Fibroblast of the aortic adventitia (primary cell): ENCODE results near the gene BEGAIN. TPM values are rescaled to one million over a fixed set of nuclear protein-coding genes. Genes with fewer than 3 reads are reported as not detected.

Source experiments
- DNase-seq: peaks from one replicate; pipeline ENCODE4 v3.0.0-alpha.2; 2010; ENCODE audit warnings: low read depth
- H3K4me3 ChIP-seq: 2 replicates; pipeline ENCODE4 v1.5.1; 2011; ENCODE audit warnings: low read depth, mild to moderate bottlenecking, control low read depth, low read length, moderate library complexity
- total RNA-seq: library from RNA; depleted of rRNA; stranded (reverse); fragments of >200 nt; gene quantifications from 2 replicates; pipeline ENCODE4 v1.2.3, GENCODE V29; 2012; ENCODE audit warnings: low replicate concordance
- TF ChIP-seq, protein P1 (sequence below): IDR thresholded peaks from 2 replicates; pipeline ENCODE4 v1.5.1; 2011; ENCODE audit warnings: mild to moderate bottlenecking, low read length, control low read depth, inconsistent platforms; ENCODE audit not compliant: insufficient read depth

Gene BEGAIN
- total RNA-seq, 1 donor = 0.18 TPM

DNA sequence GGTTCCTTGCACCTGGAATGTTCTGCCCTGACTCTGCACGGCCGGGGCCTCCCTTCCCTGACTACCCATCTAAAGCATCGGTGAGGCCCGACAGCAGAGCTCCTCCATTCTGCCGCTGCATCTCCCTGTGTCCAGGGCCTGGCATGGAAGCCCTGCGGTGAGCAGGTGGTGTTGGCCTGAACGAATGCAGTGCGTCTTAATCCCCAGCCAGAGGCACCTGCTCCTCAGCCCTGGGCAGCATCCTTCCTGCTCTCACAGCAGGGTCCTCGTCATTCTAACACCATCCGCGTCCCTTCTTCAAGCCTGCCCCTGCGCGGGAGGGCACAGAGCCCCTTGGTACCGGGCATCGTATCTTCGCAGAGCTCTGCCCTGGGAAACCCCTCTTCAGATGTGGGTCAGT is 15.4 kb downstream of the BEGAIN start:
- TF ChIP-seq, protein P1, sequence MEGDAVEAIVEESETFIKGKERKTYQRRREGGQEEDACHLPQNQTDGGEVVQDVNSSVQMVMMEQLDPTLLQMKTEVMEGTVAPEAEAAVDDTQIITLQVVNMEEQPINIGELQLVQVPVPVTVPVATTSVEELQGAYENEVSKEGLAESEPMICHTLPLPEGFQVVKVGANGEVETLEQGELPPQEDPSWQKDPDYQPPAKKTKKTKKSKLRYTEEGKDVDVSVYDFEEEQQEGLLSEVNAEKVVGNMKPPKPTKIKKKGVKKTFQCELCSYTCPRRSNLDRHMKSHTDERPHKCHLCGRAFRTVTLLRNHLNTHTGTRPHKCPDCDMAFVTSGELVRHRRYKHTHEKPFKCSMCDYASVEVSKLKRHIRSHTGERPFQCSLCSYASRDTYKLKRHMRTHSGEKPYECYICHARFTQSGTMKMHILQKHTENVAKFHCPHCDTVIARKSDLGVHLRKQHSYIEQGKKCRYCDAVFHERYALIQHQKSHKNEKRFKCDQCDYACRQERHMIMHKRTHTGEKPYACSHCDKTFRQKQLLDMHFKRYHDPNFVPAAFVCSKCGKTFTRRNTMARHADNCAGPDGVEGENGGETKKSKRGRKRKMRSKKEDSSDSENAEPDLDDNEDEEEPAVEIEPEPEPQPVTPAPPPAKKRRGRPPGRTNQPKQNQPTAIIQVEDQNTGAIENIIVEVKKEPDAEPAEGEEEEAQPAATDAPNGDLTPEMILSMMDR = no peak
- H3K4me3 ChIP-seq = no peak overlapping the region
- no peak for DNase-seq

DNA sequence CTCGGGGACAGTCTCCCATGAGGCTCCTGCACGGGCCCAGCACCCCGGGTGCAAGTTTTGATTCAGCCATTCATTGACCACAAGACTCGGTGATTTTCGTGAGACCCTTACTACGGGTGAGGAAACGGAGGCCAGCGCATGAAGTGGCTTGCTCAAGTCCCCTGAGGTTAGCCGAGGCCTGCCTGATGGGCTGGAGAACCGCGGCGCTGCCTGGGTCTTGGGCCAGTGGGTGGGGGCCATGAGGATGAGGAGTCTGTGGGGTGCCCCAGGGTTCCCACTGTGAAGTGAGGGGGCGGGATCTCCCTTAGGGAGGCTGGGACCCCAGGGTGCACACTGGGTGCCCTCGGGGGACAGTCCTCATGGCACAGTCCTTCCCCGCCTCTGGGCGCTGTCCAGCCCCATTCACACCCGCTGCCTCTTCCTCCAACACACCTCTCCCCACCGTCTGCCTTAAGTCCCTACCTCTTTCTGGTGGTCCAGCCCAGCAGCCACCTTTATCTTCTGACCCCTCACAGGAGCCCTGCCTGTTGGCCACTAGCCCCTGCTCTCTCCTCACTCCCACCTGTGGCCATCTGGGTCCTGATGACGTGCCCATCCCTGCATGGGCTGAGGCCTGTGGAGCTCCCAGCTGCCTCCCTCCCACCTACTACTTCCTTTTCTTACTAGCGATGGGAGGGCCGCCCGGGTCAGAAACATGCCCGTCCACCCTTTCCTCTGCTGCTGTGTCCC is 16.3 kb downstream of the BEGAIN start:
- no peak overlapping the region for H3K4me3 ChIP-seq
- DNase-seq = no peak

DNA sequence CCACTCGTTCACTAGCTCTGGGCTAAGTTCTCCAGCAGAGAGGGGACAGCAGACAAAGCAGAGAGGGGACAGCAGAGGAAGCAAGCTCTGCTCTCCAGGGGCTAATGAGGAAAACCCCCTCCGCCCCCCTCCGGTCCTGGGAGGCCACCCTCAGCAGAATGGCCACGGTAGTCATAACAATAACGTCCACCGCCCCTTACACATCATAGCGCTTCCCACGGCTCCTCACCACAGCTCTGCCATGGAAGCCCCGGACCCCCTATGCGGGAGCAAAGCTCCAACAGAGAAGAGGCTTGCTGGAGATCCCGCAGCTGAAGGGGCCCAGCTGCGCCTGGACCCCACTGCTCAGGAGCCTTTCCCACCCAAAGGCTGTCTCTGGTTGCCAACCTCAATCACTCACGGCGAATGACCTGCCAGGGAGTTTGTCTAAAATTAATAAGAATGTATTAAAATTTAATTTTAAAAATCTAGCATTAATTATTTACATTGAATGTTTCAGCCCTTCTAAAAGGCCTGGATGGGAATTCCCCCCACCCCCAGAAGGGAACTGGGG is 17.4 kb downstream of the BEGAIN start:
- no peak for DNase-seq
- TF ChIP-seq, protein P1 = no peak
- no peak overlapping the region for H3K4me3 ChIP-seq

More for the DNA sequence above, 16.3 kb downstream of the BEGAIN start:
- TF ChIP-seq, protein P1 = no peak

DNA sequence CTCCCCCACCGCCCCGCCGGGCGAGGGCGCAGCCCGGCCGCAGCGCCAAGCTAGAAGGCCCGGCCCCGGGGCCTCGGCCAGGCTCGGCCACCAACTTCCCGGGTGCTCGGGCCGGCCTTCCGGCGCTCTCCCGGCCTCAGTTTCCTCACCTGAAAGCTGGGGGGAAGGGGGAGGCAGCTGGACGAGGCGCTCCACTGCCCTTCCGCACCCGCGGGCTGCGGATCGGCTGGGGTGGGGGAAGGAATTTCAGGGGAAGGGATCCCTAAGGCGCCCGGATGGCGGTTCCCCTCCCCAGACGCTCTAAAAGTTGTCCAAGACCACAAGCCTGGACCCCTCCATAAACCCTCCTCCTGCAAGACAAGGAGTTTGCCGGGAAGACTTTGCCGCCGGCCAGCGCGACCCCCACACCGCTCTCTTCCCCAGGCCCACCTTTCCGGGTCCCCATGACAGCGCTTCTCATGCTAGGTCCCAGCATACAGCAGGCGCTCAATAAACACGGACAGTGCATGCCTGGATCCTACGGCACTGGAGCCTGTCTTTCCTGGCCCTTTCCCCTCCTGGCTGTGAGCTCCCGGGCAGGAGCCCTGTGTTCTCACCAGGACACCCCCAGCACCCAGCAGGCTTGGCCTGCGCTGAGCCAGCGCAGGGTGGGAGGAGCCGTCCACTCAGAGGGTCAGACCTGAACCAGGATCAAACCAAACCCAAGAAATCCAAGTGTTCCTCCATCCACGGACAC is 18.1 kb downstream of the BEGAIN start:
- TF ChIP-seq, protein P1 = no peak
- DNase-seq = no peak

DNA sequence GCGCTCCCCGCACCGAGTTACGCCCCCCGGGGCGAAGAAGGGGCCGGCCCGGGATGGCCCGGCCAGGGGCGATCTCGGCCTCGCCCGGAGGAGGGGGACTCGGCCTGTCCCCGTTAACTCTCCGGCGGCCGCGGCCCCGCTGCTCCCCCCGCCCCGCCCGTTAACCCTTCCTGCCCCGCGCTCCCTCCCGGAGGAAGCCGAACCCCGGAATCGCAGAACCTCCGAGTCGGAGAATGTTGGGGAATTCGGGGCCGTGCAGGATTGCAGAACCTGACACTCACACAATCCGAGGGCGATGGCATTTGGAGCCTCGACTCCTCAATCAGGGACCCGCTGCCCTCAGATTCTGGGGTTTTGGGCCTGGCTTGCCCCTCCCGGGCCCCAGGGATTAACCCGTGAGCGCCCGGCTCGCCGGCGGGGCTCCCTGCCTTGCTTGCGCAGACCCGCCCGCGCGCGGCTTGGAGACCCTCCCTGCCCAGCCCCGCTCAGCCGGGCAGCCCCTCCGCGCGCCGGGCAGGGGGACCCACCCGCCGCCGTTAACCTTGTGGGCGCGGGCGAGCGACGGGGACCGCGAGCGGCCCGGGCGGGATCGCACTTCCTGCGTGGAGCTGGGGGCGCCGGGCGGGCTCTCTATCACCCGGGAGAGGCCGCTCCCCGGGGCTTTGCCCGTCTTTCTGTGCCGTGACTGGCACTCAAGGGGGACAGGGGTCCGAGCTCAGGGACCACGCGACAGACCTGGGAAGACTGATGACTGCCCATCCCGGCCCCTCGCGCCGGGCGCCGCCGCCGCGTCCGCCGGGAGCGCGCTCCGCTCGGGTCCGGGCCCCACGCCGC is 18.8 kb downstream of the BEGAIN start:
- DNase-seq = no peak
- TF ChIP-seq, protein P1 = no peak
- H3K4me3 ChIP-seq = peak overlapping the region; percentile 17

More for the DNA sequence above, 18.1 kb downstream of the BEGAIN start:
- no peak overlapping the region for H3K4me3 ChIP-seq

DNA sequence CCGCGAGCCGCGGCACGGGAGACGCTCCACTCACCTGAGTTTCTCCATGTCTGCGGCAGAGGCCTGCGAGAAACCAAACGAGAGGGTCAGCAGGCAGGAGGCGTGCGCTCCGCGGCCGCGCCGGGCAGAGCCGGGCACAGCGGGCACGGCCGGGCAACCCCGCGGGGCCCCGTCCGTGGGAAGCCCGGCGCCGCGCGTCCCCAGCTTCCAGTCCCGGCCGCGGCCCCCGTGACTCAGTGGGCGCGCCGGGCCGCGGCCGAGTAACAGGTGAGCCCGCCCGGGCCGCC is 19.4 kb downstream of the BEGAIN start:
- no peak overlapping the region for H3K4me3 ChIP-seq
- TF ChIP-seq, protein P1 = no peak
- no peak for DNase-seq
